Fibroblast of pulmonary artery (primary cell): ENCODE data around the gene CATSPER4.
A peak's percentile ranks its signal among the peaks of the same experiment; 100 is the strongest.

Source experiments
- DNase-seq: peaks from one replicate; pipeline ENCODE4 v3.0.0-alpha.2; 2010; ENCODE audit warnings: low read depth
- H3K4me3 ChIP-seq: replicated peaks from 2 replicates; pipeline ENCODE4 v1.5.1; 2011; ENCODE audit warnings: low read depth, mild to moderate bottlenecking, control low read depth, low read length, moderate library complexity
- CTCF ChIP-seq: IDR thresholded peaks from 2 replicates; pipeline ENCODE4 v1.5.1; 2011; ENCODE audit warnings: mild to moderate bottlenecking, control low read depth, low read length, inconsistent platforms; ENCODE audit errors: missing control alignments

The CATSPER4 gene

GRCh38 chr1:26159743-26160039, 30.7 kb upstream of the CATSPER4 start:
- H3K4me3 ChIP-seq, result no peak overlapping the region
- TF ChIP-seq CTCF, result no peak
- DNase-seq, result no peak

GRCh38 chr1:26160527-26161414, 29.6 kb upstream of the CATSPER4 start:
- no peak overlapping the region for H3K4me3 ChIP-seq
- DNase-seq, result no peak
- no peak for TF ChIP-seq CTCF

GRCh38 chr1:26161415-26162219, 28.8 kb upstream of the CATSPER4 start:
- peak; percentile 2 for TF ChIP-seq CTCF
- H3K4me3 ChIP-seq, result peak overlapping the region; percentile 36
- peak; percentile 45 for DNase-seq

- H3K4me3 ChIP-seq, result peak overlapping the region; percentile 35
- no peak for TF ChIP-seq CTCF
- DNase-seq, result no peak
These were observed 28.1 kb upstream of the CATSPER4 start for GRCh38 chr1:26162220-26162709.

- DNase-seq, result no peak
- no peak for TF ChIP-seq CTCF
- no peak overlapping the region for H3K4me3 ChIP-seq
These were observed 26.7 kb upstream of the CATSPER4 start for GRCh38 chr1:26163684-26164035.

- peak overlapping the region; percentile 36 for H3K4me3 ChIP-seq
- DNase-seq, result peak; percentile 33
- TF ChIP-seq CTCF, result no peak
These were observed 26.2 kb upstream of the CATSPER4 start for GRCh38 chr1:26164036-26164860.
